Type B pancreatic cell (in vitro differentiated cells): ENCODE measurements around the gene INTS11. TPM values are rescaled to one million over a fixed set of nuclear protein-coding genes. Genes with fewer than 3 reads are reported as not detected.

Experiments
- DNase-seq: peaks from one replicate; pipeline ENCODE4 v3.0.0; 2021; ENCODE audit warnings: mixed read lengths; ENCODE audit not compliant: unreplicated experiment; ENCODE audit errors: extremely low spot score
- H3K27ac Mint-ChIP-seq: 2 replicates; pipeline ENCODE4 v1.8.0; 2021; ENCODE audit warnings: mild to moderate bottlenecking, mixed read lengths
- H3K27me3 Mint-ChIP-seq: 2 replicates; pipeline ENCODE4 v1.8.0; 2021; ENCODE audit warnings: mixed read lengths
- H3K36me3 Mint-ChIP-seq: 2 replicates; pipeline ENCODE4 v1.8.0; 2021; ENCODE audit warnings: mixed read lengths
- H3K4me1 Mint-ChIP-seq: one replicate; pipeline ENCODE4 v1.8.0; 2021; ENCODE audit warnings: mixed read lengths; ENCODE audit not compliant: unreplicated experiment
- H3K4me3 Mint-ChIP-seq: 2 replicates; pipeline ENCODE4 v1.8.0; 2021; ENCODE audit warnings: mild to moderate bottlenecking, mixed read lengths
- H3K9me3 Mint-ChIP-seq: 2 replicates; pipeline ENCODE4 v1.8.0; 2021; ENCODE audit warnings: mixed read lengths
- total RNA-seq: library from RNA; stranded (reverse); gene quantifications from 2 replicates; pipeline ENCODE4 v1.2.1, GENCODE V29; 2021; ENCODE audit warnings: low replicate concordance
- TF ChIP-seq, protein P1 (sequence below): fragments of 200-600 bp; sonication (generic); conservative IDR thresholded peaks from 2 replicates; pipeline ENCODE4 v1.5.0; 2021; ENCODE audit warnings: antibody characterized with exemption, mild to moderate bottlenecking

The INTS11 gene
- total RNA-seq, 1 donor from 2014 or later, result 138 TPM

DNA sequence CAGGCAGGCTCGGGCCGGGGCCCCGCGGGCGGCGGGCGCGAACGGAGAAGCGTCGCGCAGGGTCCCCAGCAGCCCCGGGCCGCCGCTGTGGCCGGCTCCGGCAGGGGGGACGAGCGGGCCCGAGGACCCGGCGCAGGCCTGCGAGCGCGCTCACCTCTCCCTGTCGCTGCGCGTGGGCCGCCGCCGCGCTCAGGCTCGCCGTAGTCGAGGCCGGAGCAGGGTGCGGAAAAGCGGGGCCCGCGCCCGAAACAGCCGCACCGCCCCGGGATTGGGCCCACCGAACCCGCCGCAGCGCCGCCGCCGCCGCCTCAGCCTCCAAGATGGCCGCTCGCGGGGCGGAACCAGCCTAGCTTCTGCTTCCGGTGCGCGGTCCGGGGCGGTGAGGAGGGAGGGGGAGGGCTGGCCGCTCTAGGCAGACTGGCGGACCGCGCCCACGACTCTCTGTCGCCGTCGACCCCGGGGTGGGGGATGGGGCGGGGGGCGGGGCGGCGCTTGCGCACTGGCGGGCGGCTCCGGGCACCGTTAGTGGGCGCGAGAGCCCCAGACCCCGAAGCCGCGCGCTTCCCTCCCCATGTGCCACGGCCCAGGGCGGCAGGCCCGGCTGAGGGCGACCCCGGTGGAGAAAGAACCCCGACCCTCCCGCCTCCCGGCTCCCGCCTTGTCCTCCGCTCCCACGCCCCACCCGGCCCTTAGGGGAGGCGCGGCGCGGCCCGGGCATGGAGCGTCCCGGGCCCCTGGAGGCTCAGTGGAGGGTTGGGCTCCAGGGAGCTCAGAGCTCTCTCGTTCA lies 50.8 kb downstream of the INTS11 start, which contains the start of gene UBE2J2:
Gene UBE2J2 (minus strand): TSS at position 343 of the 787 bp plus-strand sequence. CDS start 5,862 bp downstream, outside the sequence.
- Mint-ChIP-seq H3K27me3 (no peaks in the 10 kb centered on the region), H3K27ac (peak within 1 kb of the TSS; percentile 84), H3K36me3 (peaks cover 5% of the 10 kb centered on the region), H3K4me3 (peak within 1 kb of the TSS; percentile 90), H3K9me3 (no peaks in the 10 kb centered on the region), H3K4me1 (peaks cover 26% of the 10 kb centered on the region)
- peak; percentile 93 for DNase-seq
- TF ChIP-seq, protein P1, sequence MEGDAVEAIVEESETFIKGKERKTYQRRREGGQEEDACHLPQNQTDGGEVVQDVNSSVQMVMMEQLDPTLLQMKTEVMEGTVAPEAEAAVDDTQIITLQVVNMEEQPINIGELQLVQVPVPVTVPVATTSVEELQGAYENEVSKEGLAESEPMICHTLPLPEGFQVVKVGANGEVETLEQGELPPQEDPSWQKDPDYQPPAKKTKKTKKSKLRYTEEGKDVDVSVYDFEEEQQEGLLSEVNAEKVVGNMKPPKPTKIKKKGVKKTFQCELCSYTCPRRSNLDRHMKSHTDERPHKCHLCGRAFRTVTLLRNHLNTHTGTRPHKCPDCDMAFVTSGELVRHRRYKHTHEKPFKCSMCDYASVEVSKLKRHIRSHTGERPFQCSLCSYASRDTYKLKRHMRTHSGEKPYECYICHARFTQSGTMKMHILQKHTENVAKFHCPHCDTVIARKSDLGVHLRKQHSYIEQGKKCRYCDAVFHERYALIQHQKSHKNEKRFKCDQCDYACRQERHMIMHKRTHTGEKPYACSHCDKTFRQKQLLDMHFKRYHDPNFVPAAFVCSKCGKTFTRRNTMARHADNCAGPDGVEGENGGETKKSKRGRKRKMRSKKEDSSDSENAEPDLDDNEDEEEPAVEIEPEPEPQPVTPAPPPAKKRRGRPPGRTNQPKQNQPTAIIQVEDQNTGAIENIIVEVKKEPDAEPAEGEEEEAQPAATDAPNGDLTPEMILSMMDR, result no peak

DNA sequence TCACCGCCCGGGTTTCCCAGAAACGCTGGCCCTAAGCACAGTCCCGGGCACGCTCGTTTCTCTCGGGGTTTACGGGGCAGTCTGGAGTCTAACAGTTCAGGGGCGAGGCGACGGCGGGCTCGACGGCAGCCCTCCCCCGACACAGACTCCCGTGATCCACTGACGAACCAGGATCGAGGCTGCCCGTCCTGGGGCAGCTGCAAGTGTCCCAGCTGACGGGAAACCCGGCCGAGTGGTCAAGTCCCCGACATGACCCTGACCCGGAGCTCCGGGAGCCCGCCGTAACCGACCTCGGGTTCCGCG lies 51.3 kb downstream of the INTS11 start:
- TF ChIP-seq, protein P1, result no peak
- no peaks in the 10 kb centered on the region for H3K27me3 Mint-ChIP-seq
- H3K4me3 Mint-ChIP-seq, result peak overlapping the region; percentile 90
- peaks cover 26% of the 10 kb centered on the region for H3K4me1 Mint-ChIP-seq
- H3K36me3 Mint-ChIP-seq, result peaks cover 5% of the 10 kb centered on the region
- no peak for DNase-seq
- H3K27ac Mint-ChIP-seq, result peak overlapping the region; percentile 84
- no peaks in the 10 kb centered on the region for H3K9me3 Mint-ChIP-seq

DNA sequence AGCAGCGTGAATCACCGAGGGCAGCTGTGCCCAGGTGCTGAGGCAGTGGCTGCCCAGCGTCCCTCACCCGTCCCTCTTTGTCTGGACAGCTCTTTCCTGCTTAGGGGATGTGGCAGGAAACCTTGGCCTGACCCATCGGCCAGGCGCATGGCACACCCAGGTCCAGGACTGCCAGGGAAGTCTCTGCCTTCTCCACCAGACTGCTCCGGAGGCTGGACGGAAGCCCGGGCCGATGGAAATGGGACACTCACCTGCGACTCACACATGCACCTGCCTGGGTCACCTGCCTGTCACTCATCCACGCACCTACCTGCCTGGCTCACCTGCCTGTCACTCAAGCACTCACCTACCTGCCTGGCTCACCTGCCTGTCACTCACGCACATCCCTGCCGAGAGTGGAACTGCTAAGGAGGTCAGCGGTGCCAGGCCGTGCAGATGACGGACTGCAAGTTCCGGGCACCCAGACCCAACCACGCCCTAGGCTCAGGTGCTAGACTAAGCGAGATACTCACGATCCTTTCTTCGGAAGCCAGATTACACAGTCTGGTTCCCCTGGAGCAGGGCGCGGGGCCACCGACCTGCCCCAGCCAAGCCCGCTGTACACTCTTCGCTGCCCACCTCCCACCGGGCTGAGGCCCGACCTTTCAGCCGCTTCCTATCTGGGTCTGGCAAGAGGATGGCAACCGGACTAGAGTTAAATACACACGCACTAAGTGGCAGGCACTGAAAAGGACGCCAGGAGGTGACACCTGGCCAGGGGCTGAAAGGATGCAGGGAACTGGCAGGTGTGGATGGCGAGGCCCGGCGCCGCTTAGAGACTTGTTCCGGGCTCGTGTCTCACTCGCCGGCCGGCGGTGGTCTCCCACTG lies 51.9 kb downstream of the INTS11 start:
- H3K36me3 Mint-ChIP-seq, result peaks cover 5% of the 10 kb centered on the region
- no peaks in the 10 kb centered on the region for H3K27me3 Mint-ChIP-seq
- no peaks in the 10 kb centered on the region for H3K9me3 Mint-ChIP-seq
- TF ChIP-seq, protein P1, result no peak
- peak overlapping the region; percentile 90 for H3K4me3 Mint-ChIP-seq
- no peak for DNase-seq
- H3K27ac Mint-ChIP-seq, result peak overlapping the region; percentile 84
- peaks cover 26% of the 10 kb centered on the region for H3K4me1 Mint-ChIP-seq

DNA sequence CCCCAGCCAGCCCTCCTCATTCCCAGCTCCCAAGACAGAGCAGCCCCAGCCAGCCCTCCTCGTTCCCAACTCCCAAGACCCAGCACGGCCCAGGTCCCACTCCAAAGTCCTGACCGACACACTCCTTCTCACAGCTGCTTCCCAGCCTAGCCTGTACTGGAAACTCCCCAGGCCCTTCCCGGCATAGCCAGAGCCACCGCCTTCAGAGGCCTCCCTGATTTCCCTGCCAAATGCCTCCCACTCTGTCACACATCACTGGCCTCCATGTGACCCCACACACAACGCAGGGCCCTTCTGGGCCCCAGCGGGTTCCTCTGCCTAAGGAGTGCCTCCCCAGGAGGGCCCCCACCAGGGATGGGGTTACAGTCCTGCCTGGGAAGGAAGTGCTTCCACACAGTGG lies 53.6 kb downstream of the INTS11 start:
- peaks cover 5% of the 10 kb centered on the region for H3K36me3 Mint-ChIP-seq
- H3K4me3 Mint-ChIP-seq, result peak overlapping the region; percentile 74
- DNase-seq, result no peak
- H3K27me3 Mint-ChIP-seq, result no peaks in the 10 kb centered on the region
- H3K27ac Mint-ChIP-seq, result peak overlapping the region; percentile 60
- TF ChIP-seq, protein P1, result no peak
- H3K9me3 Mint-ChIP-seq, result no peaks in the 10 kb centered on the region
- peaks cover 26% of the 10 kb centered on the region for H3K4me1 Mint-ChIP-seq

DNA sequence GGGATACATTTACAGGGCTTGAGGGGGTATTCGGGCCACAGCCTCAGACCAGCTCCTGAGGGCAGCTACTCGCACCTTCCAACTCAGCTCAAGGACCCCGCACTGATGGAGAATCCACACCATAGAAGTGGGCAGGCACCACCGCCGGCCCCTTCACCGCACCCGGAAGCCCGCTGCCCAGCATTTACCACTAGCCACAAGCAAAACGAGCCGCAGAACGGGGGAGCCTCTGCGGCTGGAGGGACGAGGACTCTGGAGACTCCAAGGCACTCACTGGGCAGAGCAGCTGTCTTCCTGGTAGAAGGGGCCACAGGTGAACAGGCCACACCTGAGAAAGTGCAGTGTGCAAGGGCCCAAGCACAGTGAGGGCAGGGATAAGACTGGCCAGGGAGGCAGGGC lies 56.2 kb downstream of the INTS11 start:
- TF ChIP-seq, protein P1, result no peak

More for the DNA sequence above, 56.2 kb downstream of the INTS11 start:
- no peaks in the 10 kb centered on the region for H3K27me3 Mint-ChIP-seq
- no peak for DNase-seq
- H3K36me3 Mint-ChIP-seq, result peaks cover 5% of the 10 kb centered on the region
- no peaks in the 10 kb centered on the region for H3K9me3 Mint-ChIP-seq
- H3K4me3 Mint-ChIP-seq, result no peak overlapping the region
- H3K4me1 Mint-ChIP-seq, result peaks cover 26% of the 10 kb centered on the region
- H3K27ac Mint-ChIP-seq, result no peak overlapping the region
